GM19351 (cell line): ENCODE results near the gene SNX7.

Experiments
- ATAC-seq: cut with Tn5 transposase; IDR thresholded peaks from one replicate; pipeline ENCODE4 v1.9.1; 2021; ENCODE audit warnings: mild to moderate bottlenecking, moderate library complexity; ENCODE audit not compliant: unreplicated experiment

The SNX7 gene

GRCh38 chr1:98693385-98693784 lies 31.9 kb downstream of the SNX7 start:
- ATAC-seq, result no peak

- no peak for ATAC-seq
Measured at GRCh38 chr1:98696077-98696476, 34.6 kb downstream of the SNX7 start.

- no peak for ATAC-seq
Measured at GRCh38 chr1:98697781-98698180, 36.3 kb downstream of the SNX7 start.

- ATAC-seq, result no peak
Measured at GRCh38 chr1:98698625-98699024, 37.1 kb downstream of the SNX7 start.

- ATAC-seq, result no peak
Measured at GRCh38 chr1:98700228-98700627, 38.7 kb downstream of the SNX7 start.

GRCh38 chr1:98702976-98703375 lies 41.5 kb downstream of the SNX7 start:
- no peak for ATAC-seq

- ATAC-seq, result no peak
Measured at GRCh38 chr1:98704474-98704873, 43.0 kb downstream of the SNX7 start.

- ATAC-seq, result no peak
Measured at GRCh38 chr1:98704971-98705370, 43.5 kb downstream of the SNX7 start.

- no peak for ATAC-seq
Measured at GRCh38 chr1:98705591-98705990, 44.1 kb downstream of the SNX7 start.

- no peak for ATAC-seq
Measured at GRCh38 chr1:98706173-98706843, 44.8 kb downstream of the SNX7 start.

- ATAC-seq, result no peak
Measured at GRCh38 chr1:98707556-98707955, 46.0 kb downstream of the SNX7 start.

- ATAC-seq, result no peak
Measured at GRCh38 chr1:98709906-98710305, 48.4 kb downstream of the SNX7 start.

GRCh38 chr1:98723574-98723973 lies 62.1 kb downstream of the SNX7 start:
- no peak for ATAC-seq

GRCh38 chr1:98732985-98733781 lies 71.7 kb downstream of the SNX7 start:
- ATAC-seq, result no peak

GRCh38 chr1:98733782-98734112 lies 72.2 kb downstream of the SNX7 start:
- ATAC-seq, result no peak

- ATAC-seq, result no peak
Measured at GRCh38 chr1:98735756-98736155, 74.2 kb downstream of the SNX7 start.

GRCh38 chr1:98737835-98738234 lies 76.3 kb downstream of the SNX7 start:
- no peak for ATAC-seq

- ATAC-seq, result no peak
Measured at GRCh38 chr1:98739762-98740161, 78.2 kb downstream of the SNX7 start.

GRCh38 chr1:98741164-98741563 lies 79.6 kb downstream of the SNX7 start:
- no peak for ATAC-seq

GRCh38 chr1:98749152-98749756 lies 87.7 kb downstream of the SNX7 start:
- ATAC-seq, result peak; percentile 67

- no peak for ATAC-seq
Measured at GRCh38 chr1:98754176-98754575, 92.7 kb downstream of the SNX7 start.

- no peak for ATAC-seq
Measured at GRCh38 chr1:98761219-98761865, 99.8 kb downstream of the SNX7 start.
